NCI-H1105 (cell line): ENCODE data around the gene LRP1.

Experiments used
- DNase-seq: peaks from one replicate; lab custom pipeline; 2025; lab: John Stamatoyannopoulos, UW

Gene LRP1

DNA sequence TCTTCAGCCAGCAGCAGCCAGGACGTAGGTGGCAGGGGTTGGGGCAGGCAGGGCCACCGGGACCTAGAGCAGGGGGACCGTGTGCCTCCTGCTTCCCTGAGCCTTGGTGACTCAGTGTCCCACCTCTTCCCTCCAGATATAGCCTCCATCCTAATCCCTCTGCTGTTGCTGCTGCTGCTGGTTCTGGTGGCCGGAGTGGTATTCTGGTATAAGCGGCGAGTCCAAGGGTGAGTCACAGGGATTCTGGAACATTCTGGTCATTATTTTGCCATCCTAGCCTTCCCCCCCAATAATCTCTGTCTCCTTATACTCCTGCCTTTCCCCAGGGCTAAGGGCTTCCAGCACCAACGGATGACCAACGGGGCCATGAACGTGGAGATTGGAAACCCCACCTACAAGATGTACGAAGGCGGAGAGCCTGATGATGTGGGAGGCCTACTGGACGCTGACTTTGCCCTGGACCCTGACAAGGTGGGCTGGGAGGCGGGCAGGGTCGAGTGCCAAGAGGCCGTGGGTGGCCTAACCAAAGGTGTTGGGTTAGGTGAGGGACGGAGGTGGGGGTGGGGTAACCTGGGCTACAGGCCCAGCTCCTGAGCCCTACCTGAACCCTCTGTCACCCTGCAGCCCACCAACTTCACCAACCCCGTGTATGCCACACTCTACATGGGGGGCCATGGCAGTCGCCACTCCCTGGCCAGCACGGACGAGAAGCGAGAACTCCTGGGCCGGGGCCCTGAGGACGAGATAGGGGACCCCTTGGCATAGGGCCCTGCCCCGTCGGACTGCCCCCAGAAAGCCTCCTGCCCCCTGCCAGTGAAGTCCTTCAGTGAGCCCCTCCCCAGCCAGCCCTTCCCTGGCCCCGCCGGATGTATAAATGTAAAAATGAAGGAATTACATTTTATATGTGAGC, 83.8 kb downstream of the LRP1 start:
- no peak for DNase-seq

DNA sequence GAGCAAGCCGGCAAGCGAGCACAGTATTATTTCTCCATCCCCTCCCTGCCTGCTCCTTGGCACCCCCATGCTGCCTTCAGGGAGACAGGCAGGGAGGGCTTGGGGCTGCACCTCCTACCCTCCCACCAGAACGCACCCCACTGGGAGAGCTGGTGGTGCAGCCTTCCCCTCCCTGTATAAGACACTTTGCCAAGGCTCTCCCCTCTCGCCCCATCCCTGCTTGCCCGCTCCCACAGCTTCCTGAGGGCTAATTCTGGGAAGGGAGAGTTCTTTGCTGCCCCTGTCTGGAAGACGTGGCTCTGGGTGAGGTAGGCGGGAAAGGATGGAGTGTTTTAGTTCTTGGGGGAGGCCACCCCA, 84.4 kb downstream of the LRP1 start:
- DNase-seq: no peak

DNA sequence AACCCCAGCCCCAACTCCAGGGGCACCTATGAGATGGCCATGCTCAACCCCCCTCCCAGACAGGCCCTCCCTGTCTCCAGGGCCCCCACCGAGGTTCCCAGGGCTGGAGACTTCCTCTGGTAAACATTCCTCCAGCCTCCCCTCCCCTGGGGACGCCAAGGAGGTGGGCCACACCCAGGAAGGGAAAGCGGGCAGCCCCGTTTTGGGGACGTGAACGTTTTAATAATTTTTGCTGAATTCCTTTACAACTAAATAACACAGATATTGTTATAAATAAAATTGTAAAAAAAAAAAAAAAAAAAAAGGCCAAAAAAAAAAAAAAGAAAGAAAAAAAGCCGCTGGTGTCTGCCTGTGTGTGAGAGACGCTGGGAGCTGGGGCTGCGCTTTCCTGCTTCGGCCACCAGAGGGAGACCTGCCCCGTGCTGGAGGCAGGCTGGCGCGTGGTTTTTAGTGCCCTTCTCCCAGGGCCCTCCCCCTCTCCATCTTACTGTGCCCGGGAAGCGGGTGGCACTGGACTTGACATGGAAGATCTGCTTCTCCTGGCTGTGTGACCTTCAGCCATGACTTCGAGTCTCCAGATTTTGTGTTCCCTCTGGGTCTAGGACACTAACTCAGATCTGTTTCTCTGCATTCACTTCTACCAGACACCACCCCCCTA, 84.9 kb downstream of the LRP1 start:
- peak; percentile 70 for DNase-seq

DNA sequence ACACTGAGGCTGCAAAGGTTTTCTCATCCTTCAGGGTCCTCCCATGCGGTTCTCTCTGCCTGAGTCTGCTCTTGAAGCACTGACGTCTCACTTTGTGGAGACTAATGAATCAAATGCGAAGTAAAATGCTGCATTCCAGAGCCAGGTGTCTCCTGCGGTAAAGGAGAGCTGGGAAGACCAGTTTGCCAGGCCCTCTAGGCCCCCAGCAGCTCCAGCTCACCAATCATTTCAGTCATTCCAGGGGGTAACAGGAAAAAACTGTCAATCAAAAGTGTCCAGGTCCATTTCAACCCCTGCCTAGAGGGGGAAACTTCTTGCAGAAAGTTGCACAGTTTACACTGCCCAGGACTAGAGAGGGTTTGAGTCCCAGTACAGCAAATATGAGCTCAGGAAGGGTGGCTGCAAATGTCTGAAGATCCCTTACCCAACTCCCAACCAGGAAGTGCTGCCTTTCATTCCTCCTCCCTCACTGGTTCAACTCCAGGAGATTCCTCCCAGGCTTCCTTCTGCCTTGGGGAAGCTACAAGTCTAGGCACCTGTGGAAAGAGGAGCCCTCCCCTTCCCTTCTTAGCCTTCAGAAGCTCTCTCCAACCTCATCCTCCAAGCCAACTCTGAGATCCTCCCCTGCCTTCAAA, 85.6 kb downstream of the LRP1 start:
- no peak for DNase-seq

DNA sequence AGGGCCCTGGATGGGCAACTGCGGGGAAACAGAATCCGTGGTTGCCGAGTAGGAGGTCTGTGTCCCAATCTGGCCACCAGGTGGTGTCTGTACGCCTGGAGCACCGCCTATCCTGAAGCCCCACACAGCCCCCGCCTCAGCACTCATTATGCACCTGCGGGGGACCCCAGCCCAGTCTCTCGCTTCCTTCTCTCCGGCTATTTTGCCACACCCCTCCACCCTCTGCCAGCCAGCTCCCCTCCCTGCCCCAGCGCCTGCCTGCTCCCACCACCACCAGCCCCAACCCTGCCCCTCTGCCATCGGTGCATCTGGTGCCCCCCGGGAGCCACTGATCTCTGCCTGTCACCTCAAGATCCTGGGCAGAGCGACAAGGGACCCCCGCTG, 86.1 kb downstream of the LRP1 start:
- peak; percentile 29 for DNase-seq

DNA sequence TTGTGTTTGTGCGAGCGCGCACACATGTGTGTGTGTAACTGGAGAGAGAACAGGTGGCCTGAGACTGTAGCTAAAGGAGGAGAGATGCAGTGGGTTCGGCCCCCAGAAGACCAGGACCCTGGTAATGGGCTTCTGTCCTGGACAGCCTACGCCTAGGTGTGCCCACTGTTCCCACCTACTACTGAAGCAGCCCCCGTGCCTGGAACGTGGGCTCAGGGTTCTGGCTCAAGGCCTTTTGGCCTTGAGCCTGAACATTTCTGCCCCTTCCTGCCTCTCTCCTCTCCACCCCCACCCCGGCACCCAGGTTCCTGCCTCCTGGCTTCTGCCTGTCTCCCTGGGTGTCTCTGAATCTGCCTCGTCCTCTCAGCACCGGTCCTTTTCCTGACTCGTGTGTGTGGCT, 86.8 kb downstream of the LRP1 start:
- no peak for DNase-seq

DNA sequence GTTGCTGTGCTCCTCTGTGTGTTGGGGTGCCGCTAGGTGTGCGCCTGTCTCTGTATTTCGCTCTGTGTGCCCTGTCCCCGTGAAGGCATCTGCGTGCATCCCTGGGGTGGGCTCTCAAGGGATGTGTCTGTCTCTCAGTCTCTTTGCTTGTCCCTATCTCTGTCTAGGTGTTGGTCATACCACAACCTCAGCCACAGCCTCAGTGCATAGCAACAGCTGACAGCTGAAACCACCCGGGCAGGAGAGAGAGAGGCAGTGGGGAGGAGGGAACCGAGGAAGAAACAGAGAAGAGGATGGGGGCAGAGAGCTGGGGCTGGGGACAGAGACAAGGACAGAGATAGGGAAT, 87.4 kb downstream of the LRP1 start:
- DNase-seq: no peak

DNA sequence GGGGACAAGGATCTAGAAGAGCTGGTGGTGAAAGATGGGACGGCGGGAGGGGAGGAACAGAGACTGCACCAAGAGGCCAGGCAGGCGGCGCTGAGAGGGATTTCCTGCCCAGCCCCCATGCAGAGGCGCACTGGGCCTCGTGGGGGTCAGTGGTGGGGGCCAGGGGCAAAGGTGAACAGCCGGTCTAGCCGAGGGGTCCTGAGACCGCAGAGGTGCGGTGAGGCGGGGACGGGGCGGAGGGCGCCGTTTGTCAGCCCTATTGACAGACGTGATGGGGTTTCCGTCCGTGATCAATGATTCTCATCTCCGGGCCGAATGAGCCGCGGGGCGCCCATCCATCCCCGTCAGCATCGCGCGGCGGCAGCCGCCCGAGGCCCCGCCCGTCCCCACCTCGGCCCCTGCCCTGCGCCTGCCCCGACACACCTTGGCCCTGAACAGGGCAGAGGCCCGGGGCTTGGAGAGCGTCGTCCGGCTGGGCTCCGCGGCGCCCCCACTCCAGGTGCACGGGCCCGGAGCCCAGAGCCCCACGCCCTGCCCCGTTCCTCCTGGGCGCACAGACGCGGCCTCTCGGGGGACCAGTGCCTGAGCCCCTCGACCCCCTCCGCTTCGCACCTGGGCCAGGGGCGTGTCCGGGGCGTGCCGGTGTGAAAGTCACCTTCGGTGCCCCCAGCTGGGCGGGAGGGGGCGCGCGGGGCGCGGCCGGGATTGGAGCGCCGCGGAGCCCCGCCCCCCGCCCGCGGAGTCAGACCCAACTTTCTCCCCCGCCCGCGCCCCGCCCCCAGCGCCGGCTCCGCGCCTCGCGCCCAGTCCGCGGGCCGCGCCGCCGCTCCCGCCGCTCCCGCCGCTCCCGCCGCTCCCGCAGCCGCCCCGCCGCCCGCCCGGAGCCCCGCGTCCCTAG, 88.0 kb downstream of the LRP1 start, which contains the start of gene NXPH4:
NXPH4 (plus strand) TSS at position 781 of the 898 bp plus-strand sequence. CDS start 176 bp downstream, outside the sequence.
- DNase-seq: peak; percentile 15

DNA sequence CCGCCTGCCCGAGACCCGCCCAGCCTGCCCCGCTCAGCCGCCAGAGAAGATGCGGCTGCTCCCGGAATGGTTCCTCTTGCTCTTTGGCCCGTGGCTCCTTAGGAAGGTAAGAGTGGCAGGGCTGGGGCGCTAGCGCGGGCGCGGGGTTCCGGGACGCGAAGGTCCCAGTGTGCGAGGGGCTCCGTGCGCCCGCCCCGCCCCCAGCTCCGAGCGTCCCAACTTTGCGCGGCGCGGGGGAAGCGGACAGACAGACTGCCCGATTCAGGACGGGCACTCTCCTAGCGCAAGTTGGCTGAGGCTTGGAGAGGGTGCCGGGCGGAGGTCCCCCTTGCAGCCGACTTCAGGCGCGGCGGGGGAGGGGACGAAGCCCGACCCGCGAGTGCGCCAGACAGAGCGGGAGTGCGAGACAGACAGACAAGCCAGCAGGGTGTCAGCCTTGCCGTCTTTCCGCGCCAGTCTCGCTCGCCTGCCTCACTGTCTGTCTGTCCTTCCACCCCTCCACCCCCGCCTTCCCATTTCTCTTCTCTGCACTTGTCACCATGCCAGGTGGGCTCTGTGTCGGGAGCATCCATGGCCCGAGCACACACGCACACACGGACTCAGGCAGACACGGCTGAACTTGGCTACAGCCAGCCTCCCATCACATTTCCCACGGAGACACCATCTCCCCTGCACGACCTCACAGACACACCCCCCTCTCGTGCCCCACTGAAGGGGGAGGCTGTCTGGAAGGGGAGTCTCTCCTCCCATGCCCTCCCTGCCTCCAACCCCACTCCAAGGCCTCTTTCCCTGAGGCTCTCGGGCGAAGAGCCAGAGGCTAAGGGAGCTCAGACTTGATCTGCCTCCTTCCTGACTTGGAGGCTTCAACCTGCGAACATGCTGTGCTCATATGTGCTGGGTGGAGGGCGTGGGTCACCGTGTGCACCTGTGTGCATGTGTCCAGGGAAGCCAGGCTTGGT, 88.9 kb downstream of the LRP1 start:
- peak; percentile 11 for DNase-seq

DNA sequence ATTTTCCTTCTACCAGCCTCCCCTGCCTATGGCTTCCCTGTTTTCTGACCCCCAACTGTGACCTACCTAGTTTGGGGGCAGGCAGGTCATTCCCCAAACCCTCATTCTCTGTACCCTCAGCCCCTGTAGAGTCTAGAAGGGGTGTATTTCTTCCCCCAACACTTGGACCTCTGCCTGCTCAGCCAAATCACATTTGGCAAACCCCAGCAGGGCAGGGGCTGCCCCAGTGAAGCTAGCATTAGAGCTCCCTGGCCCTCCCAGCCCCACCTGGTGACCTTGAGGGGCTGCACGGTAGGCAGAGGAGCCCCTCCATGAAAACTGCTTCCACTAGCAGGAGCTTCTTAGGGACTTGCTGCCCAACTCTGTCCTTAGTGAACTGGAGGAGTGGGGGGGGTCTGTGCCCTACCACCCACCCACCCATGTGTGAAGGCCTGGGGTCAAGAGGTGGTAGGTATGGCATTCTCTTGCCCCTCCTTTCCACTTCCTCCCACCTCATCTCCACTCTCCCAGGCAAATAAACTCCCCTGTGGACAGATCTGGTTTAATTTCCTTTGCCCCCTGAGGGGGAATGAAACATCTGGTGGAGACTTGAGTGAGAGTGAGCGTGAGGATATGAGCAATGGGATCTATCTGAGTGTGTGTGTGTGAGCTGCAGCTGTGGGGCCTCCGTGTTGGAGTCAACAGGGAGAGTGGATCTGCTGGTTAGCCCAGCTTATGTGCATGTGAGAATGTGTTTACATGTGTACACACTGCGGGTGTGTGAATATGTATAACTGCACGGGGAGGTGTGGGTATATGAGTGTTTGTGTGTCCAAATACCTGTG, 90.0 kb downstream of the LRP1 start:
- DNase-seq: no peak

DNA sequence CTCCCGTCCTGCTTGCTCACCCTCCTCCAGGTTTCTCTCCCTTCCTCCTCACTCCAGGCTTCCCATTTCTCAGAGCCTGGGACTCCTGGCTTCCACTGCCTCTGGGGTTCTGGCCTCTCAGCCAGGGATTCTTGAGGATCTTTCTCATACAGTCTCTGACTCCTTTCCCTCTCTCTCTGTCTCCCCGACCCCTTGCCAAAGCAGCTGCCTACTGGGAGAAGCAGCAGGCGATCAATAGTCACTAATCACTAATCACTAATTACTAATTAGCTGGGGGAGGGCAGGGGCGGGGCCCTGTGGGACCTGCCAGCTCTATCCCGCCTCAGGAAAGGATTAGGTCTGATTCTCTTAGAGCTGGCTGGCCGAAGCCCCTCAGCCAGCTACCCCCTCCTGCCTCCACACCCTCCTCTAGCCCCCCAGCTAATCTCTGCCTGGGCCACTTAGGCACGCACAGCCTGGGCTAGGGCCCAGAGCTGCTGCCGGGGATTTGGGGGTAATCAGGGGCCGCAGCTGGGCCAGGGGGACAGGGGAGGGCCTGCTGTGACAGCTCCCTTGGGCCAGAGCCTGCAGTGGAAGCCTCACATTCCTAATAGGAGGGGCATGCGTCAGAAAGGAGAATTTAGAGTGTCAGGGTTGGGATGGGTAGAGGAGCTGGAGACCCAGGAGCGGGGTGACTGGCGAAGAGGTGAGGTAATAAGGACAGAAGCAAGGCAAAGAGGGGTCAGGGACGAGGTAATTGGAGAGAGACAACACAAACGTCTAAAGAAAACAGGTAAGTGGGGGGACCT, 91.1 kb downstream of the LRP1 start:
- DNase-seq: no peak

DNA sequence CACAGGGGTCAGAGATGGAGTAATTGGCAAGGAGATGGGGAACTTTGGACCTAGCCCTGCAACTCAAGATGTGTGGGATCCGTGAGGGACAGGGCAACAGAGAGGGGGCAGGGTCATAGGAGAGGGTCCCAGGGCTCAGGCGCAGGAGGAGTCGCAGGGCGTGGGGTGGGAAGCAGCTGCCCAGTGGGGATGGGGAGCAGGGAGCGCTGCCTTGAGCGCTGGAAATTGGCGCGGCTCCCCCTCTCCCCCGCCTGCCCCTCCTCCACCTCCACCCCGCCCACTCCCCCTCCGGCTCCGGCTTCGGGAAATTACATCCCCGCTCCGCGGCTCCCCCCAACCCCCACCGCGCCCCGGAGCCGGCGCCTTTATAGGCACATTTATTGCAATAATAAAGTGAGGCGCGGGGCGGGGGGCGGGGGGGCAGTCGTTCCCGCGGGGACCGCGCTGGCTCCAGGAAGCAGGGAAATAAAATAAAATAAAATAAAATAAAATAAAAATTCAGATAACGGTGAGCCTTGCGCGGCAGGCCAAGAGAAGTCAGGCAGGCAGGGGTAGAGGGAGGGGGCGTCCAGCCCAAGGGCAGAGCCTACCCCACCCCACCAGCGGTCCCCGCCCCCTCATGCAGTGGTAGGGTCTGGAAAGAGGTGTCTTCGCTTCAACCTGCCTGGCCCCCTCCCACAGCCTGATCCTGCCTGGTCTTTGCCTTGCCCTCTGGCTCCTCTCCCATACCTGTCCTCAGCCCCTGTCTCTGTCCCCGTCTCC, 91.9 kb downstream of the LRP1 start:
- DNase-seq: no peak

DNA sequence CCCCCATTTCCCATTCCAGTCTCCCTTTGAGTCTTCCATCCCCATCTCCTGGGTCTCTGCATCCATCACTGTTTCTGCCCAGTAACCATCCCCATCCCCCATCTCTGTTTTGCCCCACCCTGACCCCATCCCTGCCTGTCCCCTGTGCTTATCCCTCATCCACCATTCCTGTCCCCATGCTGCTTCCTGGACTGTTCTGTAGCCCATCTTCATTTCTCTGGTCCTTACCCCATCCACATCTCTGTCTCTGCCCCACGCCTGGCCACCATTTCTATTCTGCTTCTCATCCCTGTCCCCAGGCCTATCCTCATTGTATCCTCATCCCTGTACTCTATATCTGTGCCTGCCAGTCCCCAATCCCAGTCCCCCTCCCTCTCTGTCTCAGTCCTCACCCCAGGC, 92.5 kb downstream of the LRP1 start:
- no peak for DNase-seq

DNA sequence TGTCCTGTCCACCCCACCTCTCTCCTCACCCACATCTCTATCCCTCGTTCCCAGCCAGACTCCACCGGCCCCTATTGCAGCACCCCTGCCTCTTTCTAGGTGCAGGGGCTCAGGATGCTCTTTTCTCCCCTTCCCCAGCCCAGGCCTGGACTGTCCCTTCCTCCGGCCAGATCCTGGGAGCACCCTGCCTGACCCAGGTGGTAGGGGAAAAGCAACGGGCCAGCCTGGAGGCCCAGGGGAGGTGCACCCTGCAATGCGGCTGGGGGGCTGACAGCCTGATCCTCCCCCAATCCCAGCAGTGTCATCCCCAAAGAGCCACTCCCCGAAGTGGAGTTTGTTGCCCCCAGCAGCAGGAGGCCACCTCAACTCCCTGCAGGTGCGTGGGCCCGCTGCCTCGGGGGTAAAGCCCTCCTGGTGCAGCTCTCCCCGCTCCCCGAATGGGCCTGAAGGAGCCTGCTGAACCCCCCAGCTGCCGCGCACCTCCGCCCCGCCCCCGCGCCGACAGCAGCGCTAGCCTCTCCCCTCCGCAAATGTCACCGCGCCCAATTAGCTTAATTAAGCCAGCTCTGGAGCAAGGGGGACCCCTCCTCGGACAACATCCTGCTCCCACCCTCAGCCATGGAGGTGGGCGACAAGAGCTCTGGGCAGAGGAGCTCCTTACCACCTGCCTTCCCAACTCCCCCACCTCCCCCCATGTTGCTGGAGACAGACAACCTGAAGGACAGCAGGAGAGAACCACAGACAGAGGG, 93.1 kb downstream of the LRP1 start:
- DNase-seq: no peak

DNA sequence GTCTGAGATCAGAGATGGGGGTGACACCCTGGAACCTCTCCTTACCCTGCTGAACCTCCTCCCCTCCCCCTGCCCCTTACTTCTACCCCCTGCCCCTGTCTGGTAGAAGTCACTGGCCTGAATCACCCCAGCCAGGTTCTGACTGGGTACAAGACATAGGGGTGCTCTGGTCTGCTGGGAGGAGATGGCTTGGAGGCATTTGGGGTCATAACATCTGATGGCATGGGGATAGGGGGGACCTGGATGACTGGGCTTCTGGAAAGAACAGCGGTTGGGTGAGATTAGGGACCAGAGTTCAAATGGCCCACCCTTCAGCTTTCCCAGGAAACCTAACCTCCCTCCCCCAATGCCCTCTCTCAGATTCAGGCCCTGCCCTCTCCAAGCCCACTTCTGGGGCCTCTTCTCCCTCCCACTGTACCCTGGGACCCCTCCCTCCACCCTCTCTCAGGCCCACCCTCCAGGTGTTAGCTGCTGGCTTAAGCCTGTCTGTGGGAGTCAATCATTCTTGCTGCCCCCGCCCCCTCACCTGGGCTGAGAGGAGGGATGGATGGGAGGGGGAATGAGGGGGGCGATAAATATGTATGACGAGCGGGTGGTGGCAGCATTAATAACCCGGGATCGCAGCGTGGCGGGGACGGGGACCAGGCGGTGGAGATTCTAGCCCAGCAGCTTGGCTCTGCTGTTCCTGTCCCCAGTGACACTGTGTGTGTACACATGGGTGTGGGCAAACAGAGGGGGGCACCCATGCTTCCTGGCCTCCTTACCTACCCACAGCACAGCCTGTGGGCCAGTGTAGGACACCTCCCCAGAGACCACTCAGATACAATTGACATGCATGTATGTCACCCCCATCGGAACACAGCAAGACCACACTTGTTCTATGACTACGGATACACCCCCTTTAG, 94.3 kb downstream of the LRP1 start:
- DNase-seq: no peak
